GF-D8 (cell line): ENCODE results near the gene TAS2R40.
"Not testable (repeated sequence)": the region's sequence is repeated elsewhere in the genome, so short reads cannot be mapped to it uniquely, and the experiment has no call there.

Source experiments
- DNase-seq: peaks from one replicate; lab custom pipeline; 2025; lab: John Stamatoyannopoulos, UW

Gene TAS2R40

GRCh38 chr7:143250822-143251221 lies 29.0 kb downstream of the TAS2R40 start:
- no peak for DNase-seq

DNA sequence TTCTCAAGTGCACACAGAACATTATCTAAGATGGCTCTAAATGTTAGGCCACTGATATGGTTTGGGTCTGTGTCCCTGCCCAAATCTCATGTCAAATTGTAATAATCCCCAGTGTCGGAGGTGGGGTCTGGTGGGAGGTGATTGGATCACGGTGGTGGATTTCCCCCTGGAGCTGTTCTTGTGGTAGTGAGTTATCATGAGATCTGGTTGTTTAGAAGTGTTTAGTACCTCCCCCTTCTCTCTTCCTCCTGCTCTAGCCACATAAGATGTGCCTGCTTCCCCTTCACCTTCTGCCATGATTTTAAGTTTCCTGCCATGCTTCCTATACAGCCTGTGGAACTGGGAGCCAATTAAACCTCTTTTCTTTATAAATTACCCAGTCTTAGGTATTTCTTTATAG lies 30.2 kb downstream of the TAS2R40 start:
- DNase-seq = peak; percentile 56

GRCh38 chr7:143255564-143255963 lies 33.7 kb downstream of the TAS2R40 start:
- DNase-seq = no peak

DNA sequence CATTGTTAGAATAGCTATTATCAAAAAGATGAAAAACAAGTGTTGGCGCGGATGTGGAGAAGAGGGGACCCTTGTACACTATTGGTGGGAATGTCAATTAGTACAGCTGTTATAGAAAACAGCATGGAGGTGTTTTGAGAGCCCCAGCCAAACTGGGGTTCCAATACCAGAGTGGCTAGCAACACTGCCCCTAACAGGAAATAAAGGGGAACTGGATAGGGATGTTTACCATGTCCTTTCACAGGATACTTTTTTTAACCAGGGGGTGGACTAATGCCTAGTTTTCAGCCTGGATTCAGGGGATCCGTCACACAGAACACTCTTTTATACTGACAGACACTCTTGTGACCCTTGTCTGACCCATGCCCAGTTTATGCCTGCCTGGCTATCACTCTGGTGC lies 34.5 kb downstream of the TAS2R40 start:
- no peak for DNase-seq

- DNase-seq = no peak
These were observed 35.1 kb downstream of the TAS2R40 start for GRCh38 chr7:143256932-143257331.

DNA sequence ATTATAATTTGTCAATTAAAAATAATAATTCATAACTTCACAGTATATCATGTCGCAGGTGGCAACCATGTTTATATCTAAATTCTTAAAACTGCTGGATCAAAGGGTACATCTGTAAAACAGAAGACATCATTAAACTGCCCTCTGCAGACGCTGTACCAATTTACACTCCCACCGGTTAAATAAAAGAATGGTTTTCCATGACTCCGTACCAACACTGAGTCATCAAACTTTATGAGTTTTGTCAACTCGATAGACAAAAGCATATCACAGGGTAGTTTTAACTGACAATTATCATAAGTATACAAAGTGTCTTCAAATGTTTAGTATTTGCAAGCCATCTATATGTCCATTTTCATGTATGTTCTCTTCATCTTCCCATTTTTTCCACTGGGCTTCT lies 35.7 kb downstream of the TAS2R40 start:
- DNase-seq = no peak

GRCh38 chr7:143258831-143259230 lies 37.0 kb downstream of the TAS2R40 start:
- no peak for DNase-seq

DNA sequence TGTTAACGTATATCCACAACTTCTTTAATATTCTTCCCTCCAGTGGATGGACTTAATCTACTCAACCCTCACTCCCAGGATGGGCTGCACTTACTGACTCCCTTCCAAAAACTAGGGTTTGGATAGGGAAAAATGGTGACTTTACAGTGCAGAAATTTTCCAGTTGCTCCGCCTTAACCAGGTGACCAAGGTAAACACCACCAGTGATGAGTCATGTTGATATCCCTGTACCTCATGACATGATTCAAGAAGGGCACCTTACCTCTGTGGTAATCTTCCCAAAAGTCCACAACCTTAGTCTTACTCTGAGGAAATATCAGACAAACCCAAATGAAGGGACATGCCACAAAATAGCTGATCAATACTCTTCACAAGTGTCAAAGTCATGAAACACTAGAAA lies 37.9 kb downstream of the TAS2R40 start:
- DNase-seq = no peak

GRCh38 chr7:143261901-143262300 lies 40.1 kb downstream of the TAS2R40 start:
- no peak for DNase-seq

GRCh38 chr7:143263266-143264195 lies 41.7 kb downstream of the TAS2R40 start, which contains the start of gene GSTK1:
Gene GSTK1 (plus strand): TSS chr7:143263441. CDS start chr7:143263514, 73 bp downstream.
- DNase-seq = peak; percentile 82

GRCh38 chr7:143264196-143264568 lies 42.3 kb downstream of the TAS2R40 start:
- DNase-seq = not testable (repeated sequence)

- no peak for DNase-seq
These were observed 43.3 kb downstream of the TAS2R40 start for GRCh38 chr7:143265017-143265693.

DNA sequence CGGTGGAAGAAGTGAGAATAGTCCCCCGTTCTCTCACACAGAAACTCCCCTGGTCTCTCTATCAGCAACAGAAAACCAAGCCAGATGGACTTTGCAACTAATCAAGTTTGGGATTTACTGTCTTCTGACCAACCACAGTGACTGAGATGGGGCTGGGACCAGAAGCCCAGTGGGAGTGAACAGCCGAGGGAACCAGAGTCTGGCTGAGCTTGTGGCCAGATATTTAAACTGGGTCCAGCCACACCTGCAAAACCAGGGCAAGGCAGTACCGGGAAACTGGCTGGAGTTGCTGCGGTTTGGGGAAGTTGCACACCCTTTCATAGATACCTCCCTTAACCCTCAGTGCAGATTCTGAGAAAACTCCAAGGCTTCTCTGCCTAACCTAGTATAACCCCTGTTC lies 47.4 kb downstream of the TAS2R40 start:
- peak; percentile 90 for DNase-seq

DNA sequence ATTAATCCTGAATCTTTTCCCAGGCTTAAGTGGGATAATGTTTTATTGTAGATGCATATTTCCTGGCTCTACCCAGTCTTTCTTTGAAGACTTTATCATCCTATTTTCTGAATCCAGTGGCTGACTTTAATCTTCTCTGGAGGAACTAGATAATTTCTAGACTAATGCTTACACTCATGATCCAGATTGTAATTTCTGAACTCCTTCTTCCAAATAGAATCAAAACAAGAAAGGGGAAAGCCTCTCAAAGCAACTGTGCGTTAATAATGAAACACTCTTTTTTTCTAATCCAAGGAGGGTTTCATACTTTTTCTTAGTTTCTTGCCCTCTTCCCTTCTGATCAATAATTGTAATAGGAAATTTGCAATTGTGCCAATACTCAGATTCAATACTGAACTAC lies 49.4 kb downstream of the TAS2R40 start:
- no peak for DNase-seq
